Endodermal cell (in vitro differentiated cells): ENCODE data around the gene POLE4. TPM values are rescaled to one million over a fixed set of nuclear protein-coding genes. Genes with fewer than 3 reads are reported as not detected.

Experiments used
- DNase-seq: peaks from one replicate; pipeline ENCODE4 v3.0.0-alpha.2; 2017
- H3K27ac ChIP-seq: 2 replicates; pipeline ENCODE4 v1.5.1; 2013; ENCODE audit warnings: mild to moderate bottlenecking, low read depth, low read length, moderate library complexity
- H3K27me3 ChIP-seq: 2 replicates; pipeline ENCODE4 v1.6.1; 2013; ENCODE audit warnings: mild to moderate bottlenecking, low read length, moderate library complexity; ENCODE audit not compliant: insufficient read depth, control insufficient read depth, poor library complexity, severe bottlenecking
- H3K36me3 ChIP-seq: 2 replicates; pipeline ENCODE4 v1.7.0; 2013; ENCODE audit warnings: mild to moderate bottlenecking, low read length, moderate library complexity; ENCODE audit not compliant: control insufficient read depth, insufficient read depth
- H3K4me1 ChIP-seq: one replicate; pipeline ENCODE4 v1.7.0; 2013; ENCODE audit warnings: low read length; ENCODE audit not compliant: control insufficient read depth, insufficient read depth
- H3K4me3 ChIP-seq: 2 replicates; pipeline ENCODE4 v1.5.1; 2013; ENCODE audit warnings: mild to moderate bottlenecking, low read length, moderate library complexity
- H3K9ac ChIP-seq: 2 replicates; pipeline ENCODE4 v1.6.1; 2013; ENCODE audit warnings: mild to moderate bottlenecking, low read length, moderate library complexity; ENCODE audit not compliant: poor library complexity, severe bottlenecking; ENCODE audit errors: extremely low read depth
- H3K9me3 ChIP-seq: 2 replicates; pipeline ENCODE4 v1.6.1; 2013; ENCODE audit warnings: mild to moderate bottlenecking, low read length, moderate library complexity; ENCODE audit not compliant: control insufficient read depth
- H3K27ac Mint-ChIP-seq: 2 replicates; pipeline ENCODE4 v1.8.0; 2020; ENCODE audit warnings: mixed read lengths
- H3K27me3 Mint-ChIP-seq: 2 replicates; pipeline ENCODE4 v1.8.0; 2021; ENCODE audit warnings: mild to moderate bottlenecking, mixed read lengths; ENCODE audit not compliant: insufficient read depth
- H3K36me3 Mint-ChIP-seq: 2 replicates; pipeline ENCODE4 v1.8.0; 2020; ENCODE audit warnings: low read depth, mixed read lengths
- H3K4me1 Mint-ChIP-seq: 2 replicates; pipeline ENCODE4 v1.8.0; 2020; ENCODE audit warnings: mixed read lengths
- H3K4me3 Mint-ChIP-seq: 2 replicates; pipeline ENCODE4 v1.8.0; 2020; ENCODE audit warnings: mild to moderate bottlenecking, moderate library complexity, mixed read lengths
- H3K9me3 Mint-ChIP-seq: 2 replicates; pipeline ENCODE4 v1.8.0; 2020; ENCODE audit warnings: mild to moderate bottlenecking, mixed read lengths
- WGBS, 2 experiments: methylation state at CpG; one replicate each; pipeline versions ENCODE4 v1.1.5 to v1.1.7; 2013; ENCODE audit warnings: missing lambda C conversion rate in 2 of 2, mixed read lengths in 1 of 2; ENCODE audit not compliant: insufficient coverage in 1 of 2, insufficient read length in 1 of 2; 5-methylcytosine and 5-hydroxymethylcytosine counted together
- total RNA-seq, 2 donors: library from RNA; stranded (reverse); fragmentation: NEBNext Ultra II Directional in 1 of 2; extraction: Animal tissue kit (Norgen Biotek cat#: 25700) in 1 of 2; gene quantifications; 2 replicates in 1 of 2; 3 replicates in 1 of 2; pipeline ENCODE4 v1.2.1, GENCODE V29; 2021
- TF ChIP-seq, protein P1 (sequence below): fragments of 200-600 bp; sonication (generic); conservative IDR thresholded peaks from 2 replicates; pipeline ENCODE4 v1.5.0; 2021; ENCODE audit warnings: antibody characterized with exemption, mild to moderate bottlenecking

POLE4 gene
- total RNA-seq, 2 donors from 2014 or later, result 38.4 to 40.9 TPM

DNA sequence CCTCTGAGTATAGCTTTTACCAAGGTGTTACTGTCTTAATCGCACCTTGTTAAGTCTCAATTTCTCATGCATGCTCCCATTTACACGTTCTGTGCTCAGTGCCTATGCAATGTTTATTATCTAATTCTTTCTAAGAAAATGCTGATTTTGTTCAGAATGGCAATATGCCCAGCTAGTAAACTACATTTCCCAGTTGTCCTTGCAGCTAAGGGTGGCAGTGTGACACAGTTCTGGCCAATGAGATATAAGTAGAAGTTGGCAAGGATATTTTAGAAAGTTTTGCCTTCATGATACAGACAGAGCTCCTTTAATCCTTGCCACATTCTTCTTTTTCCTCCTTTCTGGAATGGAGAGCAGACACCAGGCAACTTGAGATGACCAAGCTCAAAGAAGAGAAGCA, 45.3 kb downstream of the POLE4 start:
- Mint-ChIP-seq H3K27ac (no peak overlapping the region), H3K4me1 (peaks cover 4% of the 10 kb centered on the region), H3K27me3 (no peaks in the 10 kb centered on the region), H3K36me3 (no peaks in the 10 kb centered on the region), H3K4me3 (no peak overlapping the region), H3K9me3 (no peaks in the 10 kb centered on the region)
- Histone ChIP-seq H3K9ac (no peak overlapping the region), H3K27ac (no peak overlapping the region), H3K36me3 (no peaks in the 10 kb centered on the region), H3K9me3 (peaks cover under 1% of the 10 kb centered on the region), H3K27me3 (no peaks in the 10 kb centered on the region), H3K4me1 (no peaks in the 10 kb centered on the region), H3K4me3 (no peak overlapping the region)
- 83% methylated on average over 2 of the region's 2 CpGs; no CpG with 5 or more reads in 1 of the 2 experiments for WGBS, 2 experiments
- TF ChIP-seq, protein P1, sequence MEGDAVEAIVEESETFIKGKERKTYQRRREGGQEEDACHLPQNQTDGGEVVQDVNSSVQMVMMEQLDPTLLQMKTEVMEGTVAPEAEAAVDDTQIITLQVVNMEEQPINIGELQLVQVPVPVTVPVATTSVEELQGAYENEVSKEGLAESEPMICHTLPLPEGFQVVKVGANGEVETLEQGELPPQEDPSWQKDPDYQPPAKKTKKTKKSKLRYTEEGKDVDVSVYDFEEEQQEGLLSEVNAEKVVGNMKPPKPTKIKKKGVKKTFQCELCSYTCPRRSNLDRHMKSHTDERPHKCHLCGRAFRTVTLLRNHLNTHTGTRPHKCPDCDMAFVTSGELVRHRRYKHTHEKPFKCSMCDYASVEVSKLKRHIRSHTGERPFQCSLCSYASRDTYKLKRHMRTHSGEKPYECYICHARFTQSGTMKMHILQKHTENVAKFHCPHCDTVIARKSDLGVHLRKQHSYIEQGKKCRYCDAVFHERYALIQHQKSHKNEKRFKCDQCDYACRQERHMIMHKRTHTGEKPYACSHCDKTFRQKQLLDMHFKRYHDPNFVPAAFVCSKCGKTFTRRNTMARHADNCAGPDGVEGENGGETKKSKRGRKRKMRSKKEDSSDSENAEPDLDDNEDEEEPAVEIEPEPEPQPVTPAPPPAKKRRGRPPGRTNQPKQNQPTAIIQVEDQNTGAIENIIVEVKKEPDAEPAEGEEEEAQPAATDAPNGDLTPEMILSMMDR, result no peak
- DNase-seq, result no peak

DNA sequence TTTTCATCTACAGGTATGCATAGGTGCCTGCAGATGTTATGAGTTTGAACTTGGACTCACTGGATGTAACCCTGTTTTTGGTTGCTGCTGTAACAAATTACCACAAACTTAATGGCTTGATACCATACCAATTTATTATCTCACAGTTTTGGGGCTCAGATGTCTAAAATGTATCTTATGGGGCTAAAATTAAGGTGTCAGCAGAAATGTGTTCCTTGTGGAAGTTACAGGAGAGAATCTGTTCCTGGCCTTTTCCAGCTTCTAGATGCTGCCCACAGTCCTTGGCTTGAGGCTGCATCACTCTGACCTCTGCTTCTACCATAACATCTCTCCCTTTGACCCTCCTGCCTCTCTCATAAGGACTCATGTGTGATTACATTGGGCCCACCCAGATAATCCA, 47.6 kb downstream of the POLE4 start:
- H3K36me3 ChIP-seq, result no peaks in the 10 kb centered on the region
- H3K27ac ChIP-seq, result no peak overlapping the region
- peaks cover 4% of the 10 kb centered on the region for H3K4me1 Mint-ChIP-seq
- DNase-seq, result no peak
- TF ChIP-seq, protein P1, result no peak
- no peaks in the 10 kb centered on the region for H3K36me3 Mint-ChIP-seq
- no peak overlapping the region for H3K9ac ChIP-seq
- no peaks in the 10 kb centered on the region for H3K9me3 Mint-ChIP-seq
- H3K9me3 ChIP-seq, result no peaks in the 10 kb centered on the region
- H3K27me3 ChIP-seq, result no peaks in the 10 kb centered on the region
- no peak overlapping the region for H3K4me3 Mint-ChIP-seq
- no peak overlapping the region for H3K27ac Mint-ChIP-seq
- H3K27me3 Mint-ChIP-seq, result no peaks in the 10 kb centered on the region
- no peaks in the 10 kb centered on the region for H3K4me1 ChIP-seq
- no peak overlapping the region for H3K4me3 ChIP-seq

DNA sequence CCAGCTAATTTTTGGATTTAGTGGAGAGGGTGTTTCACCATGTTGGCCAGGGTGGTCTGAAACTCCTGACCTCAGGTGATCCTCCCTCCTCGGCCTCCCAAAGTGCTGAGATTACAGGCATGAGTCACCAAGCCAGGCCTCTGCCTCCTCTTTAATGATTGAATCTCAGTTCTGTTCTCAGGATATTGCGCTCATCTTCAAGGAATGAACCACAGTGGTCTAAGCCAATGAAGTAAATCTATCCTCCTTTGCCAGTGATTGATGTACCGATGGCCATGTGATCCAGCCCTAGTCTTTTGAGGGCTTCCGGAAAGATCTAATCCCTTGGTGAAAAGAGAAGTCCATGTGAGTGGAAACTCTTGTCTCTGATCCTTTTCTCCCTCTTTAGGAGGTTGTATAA, 48.6 kb downstream of the POLE4 start:
- Histone ChIP-seq H3K27ac (no peak overlapping the region), H3K27me3 (no peaks in the 10 kb centered on the region), H3K4me3 (no peak overlapping the region), H3K9me3 (no peaks in the 10 kb centered on the region), H3K36me3 (no peaks in the 10 kb centered on the region), H3K4me1 (no peaks in the 10 kb centered on the region), H3K9ac (no peak overlapping the region)
- no peak overlapping the region for H3K4me3 Mint-ChIP-seq
- 89 to 93% methylated on average over 1 to 4 of the region's 4 CpGs for WGBS, 2 experiments
- no peak overlapping the region for H3K27ac Mint-ChIP-seq
- H3K36me3 Mint-ChIP-seq, result no peaks in the 10 kb centered on the region
- TF ChIP-seq, protein P1, result no peak
- H3K9me3 Mint-ChIP-seq, result no peaks in the 10 kb centered on the region
- DNase-seq, result no peak
- H3K27me3 Mint-ChIP-seq, result no peaks in the 10 kb centered on the region
- peaks cover 4% of the 10 kb centered on the region for H3K4me1 Mint-ChIP-seq
